ENCODE results near the gene ACOXL. TPM values are rescaled to one million over a fixed set of nuclear protein-coding genes. Genes with fewer than 3 reads are reported as not detected.

The ACOXL gene
- total RNA-seq, 2 experiments from 2014 or later = not detected

GRCh38 chr2:111135910-111136297 lies 403.5 kb downstream of the ACOXL start:
- peaks cover 7% of the 10 kb centered on the region for H3K4me1 ChIP-seq (ENCODE audit: insufficient read depth, low read length)
- Mint-ChIP-seq H3K36me3 (ENCODE audit: low read depth) (peaks cover 47% of the 10 kb centered on the region), H3K9me3 (no peaks in the 10 kb centered on the region), H3K27ac (no peak overlapping the region), H3K27me3 (no peaks in the 10 kb centered on the region), H3K4me3 (no peak overlapping the region), H3K4me1 (ENCODE audit: low read depth) (peaks cover 32% of the 10 kb centered on the region)
- peaks cover 10% of the 10 kb centered on the region for H3K36me3 ChIP-seq (ENCODE audit: insufficient read depth, low read length)
- TF ChIP-seq, protein P1, sequence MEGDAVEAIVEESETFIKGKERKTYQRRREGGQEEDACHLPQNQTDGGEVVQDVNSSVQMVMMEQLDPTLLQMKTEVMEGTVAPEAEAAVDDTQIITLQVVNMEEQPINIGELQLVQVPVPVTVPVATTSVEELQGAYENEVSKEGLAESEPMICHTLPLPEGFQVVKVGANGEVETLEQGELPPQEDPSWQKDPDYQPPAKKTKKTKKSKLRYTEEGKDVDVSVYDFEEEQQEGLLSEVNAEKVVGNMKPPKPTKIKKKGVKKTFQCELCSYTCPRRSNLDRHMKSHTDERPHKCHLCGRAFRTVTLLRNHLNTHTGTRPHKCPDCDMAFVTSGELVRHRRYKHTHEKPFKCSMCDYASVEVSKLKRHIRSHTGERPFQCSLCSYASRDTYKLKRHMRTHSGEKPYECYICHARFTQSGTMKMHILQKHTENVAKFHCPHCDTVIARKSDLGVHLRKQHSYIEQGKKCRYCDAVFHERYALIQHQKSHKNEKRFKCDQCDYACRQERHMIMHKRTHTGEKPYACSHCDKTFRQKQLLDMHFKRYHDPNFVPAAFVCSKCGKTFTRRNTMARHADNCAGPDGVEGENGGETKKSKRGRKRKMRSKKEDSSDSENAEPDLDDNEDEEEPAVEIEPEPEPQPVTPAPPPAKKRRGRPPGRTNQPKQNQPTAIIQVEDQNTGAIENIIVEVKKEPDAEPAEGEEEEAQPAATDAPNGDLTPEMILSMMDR (IDR thresholded peaks at IDR 0.05) = no peak
- ATAC-seq (ENCODE audit: poor library complexity) = no peak
- no peaks in the 10 kb centered on the region for H3K9me3 ChIP-seq (ENCODE audit: control insufficient read depth in 1 of 2, insufficient read depth in 1 of 2, low read length in 2 of 2)
- POLR2A ChIA-PET = no interaction called here
- peak in 3 of 14 experiments; percentile 21 to 28 (median 23) for DNase-seq
- no peak overlapping the region for H3K4me3 ChIP-seq (ENCODE audit: low read length)
- H3K27ac ChIP-seq (ENCODE audit: low read depth in 1 of 2, low read length in 2 of 2) = no peak overlapping the region
- no peaks in the 10 kb centered on the region for H3K27me3 ChIP-seq (ENCODE audit: control insufficient read depth in 1 of 2, insufficient read depth in 2 of 2, low read length in 2 of 2)
- intact Hi-C loops (cut with DNase I, micrococcal nuclease) = no loop called here
- CTCF ChIA-PET = no interaction called here

- H3K9me3 ChIP-seq (ENCODE audit: control insufficient read depth in 1 of 2, insufficient read depth in 1 of 2, low read length in 2 of 2) = no peaks in the 10 kb centered on the region
- no peaks in the 10 kb centered on the region for H3K9me3 Mint-ChIP-seq
- CTCF ChIA-PET = no interaction called here
- intact Hi-C loops (cut with DNase I, micrococcal nuclease) = no loop called here
- TF ChIP-seq, protein P1 (IDR thresholded peaks at IDR 0.05) = no peak
- H3K27me3 Mint-ChIP-seq = no peaks in the 10 kb centered on the region
- H3K4me1 ChIP-seq (ENCODE audit: insufficient read depth, low read length) = peaks cover 7% of the 10 kb centered on the region
- no peaks in the 10 kb centered on the region for H3K27me3 ChIP-seq (ENCODE audit: control insufficient read depth in 1 of 2, insufficient read depth in 2 of 2, low read length in 2 of 2)
- H3K36me3 Mint-ChIP-seq (ENCODE audit: low read depth) = peaks cover 58% of the 10 kb centered on the region
- peaks cover 6% of the 10 kb centered on the region for H3K36me3 ChIP-seq (ENCODE audit: insufficient read depth, low read length)
- no peak overlapping the region for H3K4me3 ChIP-seq (ENCODE audit: low read length)
- POLR2A ChIA-PET = no interaction called here
- no peak overlapping the region for H3K4me3 Mint-ChIP-seq
- DNase-seq (no peak), ATAC-seq (ENCODE audit: poor library complexity) (no peak)
- H3K4me1 Mint-ChIP-seq (ENCODE audit: low read depth) = peaks cover 34% of the 10 kb centered on the region
- H3K27ac ChIP-seq (ENCODE audit: low read depth in 1 of 2, low read length in 2 of 2) = no peak overlapping the region
- no peak overlapping the region for H3K27ac Mint-ChIP-seq
These were observed 406.5 kb downstream of the ACOXL start for GRCh38 chr2:111138839-111139238.

DNA sequence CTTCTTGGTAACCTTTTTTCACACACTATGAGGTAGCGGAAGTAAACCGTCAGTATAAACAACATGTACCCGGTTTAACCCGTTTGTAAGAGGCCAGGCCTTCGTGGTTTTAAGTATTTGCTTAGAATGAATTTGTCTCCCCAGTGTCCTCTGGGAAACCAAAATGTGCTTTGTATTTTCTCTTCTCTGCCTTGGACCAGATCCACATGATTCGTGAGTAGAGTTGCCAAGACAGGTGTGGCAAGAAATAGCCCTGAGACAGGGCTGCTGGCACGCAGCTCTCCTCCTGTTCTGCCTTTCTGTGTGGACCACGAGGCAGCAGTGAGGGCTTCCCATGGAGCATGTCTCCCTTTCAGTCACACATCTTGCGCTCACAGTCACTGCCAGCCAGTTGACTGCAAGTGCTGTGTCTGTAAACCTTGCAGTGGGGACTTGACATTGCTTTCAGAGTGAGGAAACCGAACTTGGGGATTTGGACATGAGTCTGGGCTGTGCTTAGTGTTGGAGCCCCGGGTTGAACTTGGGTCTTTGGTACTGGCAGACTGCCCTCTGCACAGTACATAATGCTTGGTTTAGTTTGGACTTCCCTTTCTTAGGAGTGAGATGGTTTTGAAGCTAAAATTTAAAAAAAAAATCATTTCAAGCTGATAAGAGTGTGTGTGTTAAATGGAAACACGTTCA lies 407.4 kb downstream of the ACOXL start:
- Histone ChIP-seq H3K27ac (ENCODE audit: low read depth in 1 of 2, low read length in 2 of 2) (no peak overlapping the region), H3K4me3 (ENCODE audit: low read length) (no peak overlapping the region), H3K27me3 (ENCODE audit: control insufficient read depth in 1 of 2, insufficient read depth in 2 of 2, low read length in 2 of 2) (no peaks in the 10 kb centered on the region), H3K36me3 (ENCODE audit: insufficient read depth, low read length) (peaks cover 6% of the 10 kb centered on the region), H3K9me3 (ENCODE audit: control insufficient read depth in 1 of 2, insufficient read depth in 1 of 2, low read length in 2 of 2) (no peaks in the 10 kb centered on the region), H3K4me1 (ENCODE audit: insufficient read depth, low read length) (peaks cover 7% of the 10 kb centered on the region)
- DNase-seq (no peak), ATAC-seq (ENCODE audit: poor library complexity) (no peak)
- Mint-ChIP-seq H3K4me1 (ENCODE audit: low read depth) (peaks cover 25% of the 10 kb centered on the region), H3K27me3 (no peaks in the 10 kb centered on the region), H3K36me3 (ENCODE audit: low read depth) (peaks cover 54% of the 10 kb centered on the region), H3K27ac (no peak overlapping the region), H3K4me3 (no peak overlapping the region), H3K9me3 (no peaks in the 10 kb centered on the region)
- TF ChIP-seq, protein P1 (IDR thresholded peaks at IDR 0.05) = no peak
- intact Hi-C loops (cut with DNase I, micrococcal nuclease) = no loop called here
- POLR2A ChIA-PET = no interaction called here
- CTCF ChIA-PET = no interaction called here

Measured in CD4-positive, alpha-beta T cell (primary cell).